K562 (cell line): ENCODE results near the gene B3GNT7. TPM values are rescaled to one million over a fixed set of nuclear protein-coding genes. Genes with fewer than 3 reads are reported as not detected.

ENCODE experiments used
- ATAC-seq: fragments of 200-7000 bp; cut with Tn5 transposase; 3 replicates; pipeline ENCODE4 v1.9.1; 2020; ENCODE audit warnings: moderate library complexity
- BruUV-seq: library from RNA; stranded (reverse); fragments of 400-500 nt; replicated peaks from 2 replicates; lab custom pipeline; 2021; lab: Mats Ljungman, UMichigan
- CTCF ChIA-PET: fragments of 300-600 bp; formaldehyde crosslinking; extraction: SDS; loops from one replicate; lab custom pipeline; 2021; ENCODE audit warnings: low intra/inter-chr PET ratio; lab: Yijun Ruan, JAX
- POLR2A ChIA-PET: fragments of 300-600, 350-650 bp; sonication (Branson Sonifier 250); formaldehyde crosslinking; extraction: SDS; loops from one replicate; lab custom pipeline; 2021; ENCODE audit warnings: antibody characterized with exemption, inconsistent platforms; lab: Yijun Ruan, JAX
- DNase-seq, 4 experiments: peaks; one replicate each; pipeline versions ENCODE4 v3.0.0 to v3.0.0-alpha.2; 2011 to 2018; ENCODE audit warnings: low spot score in 3 of 4, mixed read lengths in 3 of 4; ENCODE audit errors: extremely low read depth in 1 of 4
- FAIRE-seq: peaks from 2 replicates; lab custom pipeline; 2011; peaks lifted over from hg19 to GRCh38; lab: Jason Lieb, UNC
- H2AFZ ChIP-seq: 2 replicates; pipeline ENCODE4 v1.6.0; 2011; ENCODE audit warnings: low read depth, low read length, control low read depth, inconsistent platforms
- H3K27ac ChIP-seq: fragments of 200-600 bp; 3 replicates; pipeline ENCODE4 v1.8.0; 2011; ENCODE audit warnings: low read depth, mild to moderate bottlenecking, control low read depth, inconsistent platforms, low read length, moderate library complexity, mixed read lengths; ENCODE audit errors: extremely low read depth
- H3K27me3 ChIP-seq, 2 experiments: fragments of 300-600 bp in 1 of 2; 2 replicates in 1 of 2; 3 replicates in 1 of 2; pipeline versions ENCODE4 v1.6.0 to v1.8.0; 2011; ENCODE audit warnings: inconsistent platforms in 2 of 2, low read length in 2 of 2, mild to moderate bottlenecking in 1 of 2, mixed read lengths in 1 of 2, moderate library complexity in 1 of 2; ENCODE audit not compliant: control insufficient read depth in 2 of 2, insufficient read depth in 2 of 2
- H3K36me3 ChIP-seq: fragments of 300-600 bp; 3 replicates; pipeline ENCODE4 v1.8.0; 2011; ENCODE audit warnings: mild to moderate bottlenecking, low read length, inconsistent platforms; ENCODE audit not compliant: control insufficient read depth, insufficient read depth
- H3K4me1 ChIP-seq, 2 experiments: fragments of 200-600 bp in 1 of 2; replicated peaks in 1 of 2; 2 replicates in 1 of 2; 3 replicates in 1 of 2; pipeline versions ENCODE4 v1.5.1 to v1.8.0; 2011; ENCODE audit warnings: inconsistent platforms in 2 of 2, low read length in 2 of 2, mild to moderate bottlenecking in 1 of 2, mixed read lengths in 1 of 2, moderate library complexity in 1 of 2; ENCODE audit not compliant: control insufficient read depth in 2 of 2, insufficient read depth in 2 of 2
- H3K4me2 ChIP-seq: 2 replicates; pipeline ENCODE4 v1.6.1; 2011; ENCODE audit warnings: low read length, control low read depth, inconsistent platforms, mixed read lengths; ENCODE audit not compliant: insufficient read depth
- H3K4me3 ChIP-seq: fragments of 200-600 bp; sonication (generic), shearing (Covaris generic); 2 replicates; pipeline ENCODE4 v1.5.1; 2016; ENCODE audit warnings: control low read depth, inconsistent platforms
- H3K79me2 ChIP-seq: fragments of 200-600 bp; 3 replicates; pipeline ENCODE4 v1.8.0; 2011; ENCODE audit warnings: low read length, inconsistent platforms; ENCODE audit not compliant: control insufficient read depth, insufficient read depth
- H3K9ac ChIP-seq, 2 experiments: 2 replicates each; pipeline versions ENCODE4 v1.6.0 to v1.6.1; 2011; ENCODE audit warnings: low read depth in 2 of 2, low read length in 2 of 2, control low read depth in 1 of 2, inconsistent platforms in 1 of 2, mild to moderate bottlenecking in 1 of 2, mixed read lengths in 1 of 2; ENCODE audit not compliant: insufficient read depth in 1 of 2
- H3K9me1 ChIP-seq: one replicate; pipeline ENCODE4 v1.6.0; 2011; ENCODE audit warnings: inconsistent platforms, mild to moderate bottlenecking, low read length, moderate library complexity; ENCODE audit not compliant: control insufficient read depth, insufficient read depth
- H3K9me3 ChIP-seq: replicated peaks from 2 replicates; pipeline ENCODE4 v1.5.1; 2011; ENCODE audit warnings: low read depth, low read length, inconsistent platforms; ENCODE audit not compliant: control insufficient read depth, insufficient read depth
- H4K20me1 ChIP-seq: replicated peaks from 2 replicates; pipeline ENCODE4 v1.6.1; 2011; ENCODE audit warnings: low read length, inconsistent platforms, mixed read lengths; ENCODE audit not compliant: control insufficient read depth, insufficient read depth
- BRD9 ChIP-seq: fragments of 450-650 bp; IDR thresholded peaks from 2 replicates; pipeline ENCODE4 v1.6.1; 2018; ENCODE audit warnings: low read depth; ENCODE audit not compliant: partially characterized antibody
- CBX3 ChIP-seq, 2 experiments: IDR thresholded peaks; 1 replicate in 1 of 2; 2 replicates in 1 of 2; pipeline ENCODE4 v1.6.1; 2012; ENCODE audit warnings: inconsistent platforms in 2 of 2, low read length in 2 of 2, borderline replicate concordance in 1 of 2, control low read depth in 1 of 2
- DNMT1 ChIP-seq: fragments of 450-650 bp; IDR thresholded peaks from 2 replicates; pipeline ENCODE4 v1.6.1; 2016; ENCODE audit warnings: antibody characterized with exemption, mild to moderate bottlenecking
- E2F8 ChIP-seq: fragments of 450-650 bp; IDR thresholded peaks from 2 replicates; pipeline ENCODE4 v1.7.1; 2018; ENCODE audit warnings: mild to moderate bottlenecking, low read depth; ENCODE audit not compliant: partially characterized antibody
- L3MBTL2 ChIP-seq: fragments of 450-650 bp; IDR thresholded peaks from 2 replicates; pipeline ENCODE4 v1.6.1; 2016; ENCODE audit warnings: mild to moderate bottlenecking, moderate library complexity
- MCM7 ChIP-seq, 2 experiments: fragments of 450-650 bp; IDR thresholded peaks; 2 replicates each; pipeline ENCODE4 v1.6.1; 2016 to 2018
- MLLT1 ChIP-seq, 2 experiments: fragments of 450-650 bp; IDR thresholded peaks; 2 replicates each; pipeline ENCODE4 v1.6.1; 2016
- NR3C1 ChIP-seq: sonication (generic); formaldehyde crosslinking; IDR thresholded peaks from 2 replicates; pipeline ENCODE4 v1.8.1; 2022; ENCODE audit warnings: missing genetic modification reagents
- POLR2G ChIP-seq: fragments of 200-400 bp; formaldehyde crosslinking; IDR thresholded peaks from 2 replicates; pipeline ENCODE4 v1.6.1; 2017; ENCODE audit warnings: low read depth, mild to moderate bottlenecking, antibody characterized with exemption, low read length, moderate library complexity
- PTTG1 ChIP-seq: fragments of 450-650 bp; IDR thresholded peaks from 2 replicates; pipeline ENCODE4 v1.6.1; 2016; ENCODE audit warnings: low read depth, mild to moderate bottlenecking, missing genetic modification characterization, missing compliant biosample characterization
- SIN3B ChIP-seq: fragments of 450-650 bp; IDR thresholded peaks from 2 replicates; pipeline ENCODE4 v1.6.1; 2017; ENCODE audit warnings: low read depth, mild to moderate bottlenecking, moderate library complexity
- SMAD4 ChIP-seq: fragments of 250-450 bp; sonication (Bioruptor Pico); conservative IDR thresholded peaks from 2 replicates; pipeline ENCODE4 v1.8.0; 2021; ENCODE audit warnings: inconsistent platforms, mild to moderate bottlenecking, moderate library complexity
- SNAPC5 ChIP-seq: fragments of 250-450 bp; sonication (Bioruptor Pico); IDR thresholded peaks from 2 replicates; pipeline ENCODE4 v1.8.0; 2021; ENCODE audit warnings: moderate library complexity, mild to moderate bottlenecking, inconsistent platforms
- STAT5B ChIP-seq: fragments of 250-450 bp; sonication (Bioruptor Pico); IDR thresholded peaks from 2 replicates; pipeline ENCODE4 v1.8.0; 2021; ENCODE audit warnings: mild to moderate bottlenecking, inconsistent platforms
- TRIM24 ChIP-seq, 2 experiments: fragments of 450-650 bp; IDR thresholded peaks; 2 replicates each; pipeline ENCODE4 v1.6.1; 2016
- ZBTB9 ChIP-seq: fragments of 450-650 bp; formaldehyde crosslinking; IDR thresholded peaks from 2 replicates; pipeline ENCODE4 v1.4.0; 2020; ENCODE audit warnings: mild to moderate bottlenecking, moderate library complexity
- ZKSCAN3 ChIP-seq: fragments of 250-450 bp; sonication (Bioruptor Pico); IDR thresholded peaks from 2 replicates; pipeline ENCODE4 v1.4.0; 2020
- ZNF644 ChIP-seq: fragments of 200-800 bp; sonication (Bioruptor generic); IDR thresholded peaks from 2 replicates; pipeline ENCODE4 v1.6.1; 2016; ENCODE audit warnings: low read depth, missing genetic modification characterization, missing compliant biosample characterization
- ZNF717 ChIP-seq: fragments of 250-450 bp; sonication (Bioruptor Pico); IDR thresholded peaks from 2 replicates; pipeline ENCODE4 v1.5.0; 2021
- WGBS: fragments of 100-300 bp; shearing (Covaris generic); methylation state at CpG from one replicate; pipeline ENCODE4 v1.1.6; 2016; ENCODE audit warnings: low coverage, mixed read lengths; ENCODE audit not compliant: insufficient coverage; ENCODE audit errors: missing lambda C conversion rate; 5-methylcytosine and 5-hydroxymethylcytosine counted together
- in situ Hi-C: fragments of 300-500 bp; cut with MboI; formaldehyde crosslinking; loops from 4 replicates; pipeline ENCODE4 v1.15.0; 2018; ENCODE audit warnings: inconsistent platforms, mixed read lengths
- intact Hi-C: fragments of 100-400 bp; cut with micrococcal nuclease; formaldehyde crosslinking; loops from 2 replicates; pipeline ENCODE4 v1.14.2; 2022
- polyA plus RNA-seq, 8 experiments: library from polyadenylated mRNA; depleted of rRNA in 4 of 8; stranded (reverse) in 5 of 8; unstranded in 3 of 8; fragments of >200 nt; fragmentation: Nextera tagmentation in 2 of 8; fragmentation: Illumina TruSeq in 1 of 8; extraction: Ambion mirVana in 2 of 8; extraction: Trizol in 1 of 8; gene quantifications; 2 replicates each; pipeline versions ENCODE4 v1.2.1 to v1.2.3, GENCODE V29; 2011 to 2014; ENCODE audit warnings: inconsistent platforms in 1 of 8, missing spikeins in 1 of 8
- total RNA-seq, 7 experiments: library from RNA; depleted of rRNA in 6 of 7; stranded (reverse); fragments of >200 nt in 6 of 7; fragmentation: Illumina TruSeq in 2 of 7; extraction: Trizol in 2 of 7; gene quantifications; 2 replicates each; pipeline versions ENCODE4 v1.2.1 to v1.2.3, GENCODE V29; 2011 to 2021; ENCODE audit warnings: low replicate concordance in 1 of 7

B3GNT7 gene
- total and polyA plus RNA-seq, 9 of the 15 experiments (the other 6 are each of a cell fraction or from before 2014, with no cell fraction given) = 0.20 TPM; not detected in 8

- TF ChIP-seq MCM7 (IDR thresholded peaks at IDR 0.05) (no peak), CBX3 (IDR thresholded peaks at IDR 0.05; ENCODE audit: borderline replicate concordance in 1 of 2, low read length in 2 of 2) (0 out of 3 replicates have a peak, but pooled peaks of 1 of the 2 experiments have one; percentile 30), STAT5B (no peak), L3MBTL2 (no peak), NR3C1 (CRISPR knock-in tag) (no peak)
Observed at GRCh38 chr2:231384970-231385369, 10.5 kb upstream of the B3GNT7 start (continued).

GRCh38 chr2:231385429-231385828 lies 10.1 kb upstream of the B3GNT7 start:
- no peak overlapping the region for H3K4me2 ChIP-seq
- intact Hi-C loops = no loop called here
- no peak overlapping the region for H3K27ac ChIP-seq
- 8% methylated on average over 5 of the region's 5 CpGs for WGBS
- H4K20me1 ChIP-seq = no peaks in the 10 kb centered on the region
- no peaks in the 10 kb centered on the region for H3K9me1 ChIP-seq
- DNase-seq (no peak), ATAC-seq (no peak), FAIRE-seq (no peak)
- no peaks in the 10 kb centered on the region for H3K79me2 ChIP-seq
- H2AFZ ChIP-seq = no peak overlapping the region
- H3K9ac ChIP-seq = no peak overlapping the region
- no peak overlapping the region for H3K4me3 ChIP-seq
- CTCF ChIA-PET = no interaction called here
- H3K9me3 ChIP-seq = 0 out of 2 replicates have a peak, but pooled peaks cover 1% of the 10 kb centered on the region
- in situ Hi-C loops = no loop called here
- H3K36me3 ChIP-seq = no peaks in the 10 kb centered on the region
- peaks cover 0 to 3% of the 10 kb centered on the region in 2 experiments; a peak in 1 of 5 replicates for H3K4me1 ChIP-seq
- peaks cover 0 to 38% of the 10 kb centered on the region in 2 experiments; a peak in 2 of 5 replicates for H3K27me3 ChIP-seq
- BruUV-seq = no TSS peak
- POLR2A ChIA-PET = no interaction called here
- TF ChIP-seq POLR2G = no peak
- TF ChIP-seq BRD9 = no peak
- no peak for TF ChIP-seq ZKSCAN3 (CRISPR knock-in tag)
- TF ChIP-seq SIN3B = no peak
- TF ChIP-seq ZBTB9 (CRISPR knock-in tag) = no peak
- TF ChIP-seq SMAD4 (CRISPR knock-in tag) = no peak
- TF ChIP-seq MLLT1 (IDR thresholded peaks at IDR 0.05) = no peak
- TF ChIP-seq DNMT1 = no peak
- TF ChIP-seq ZNF644 (tag) = no peak
- no peak for TF ChIP-seq PTTG1
- TF ChIP-seq SNAPC5 (CRISPR knock-in tag) = no peak
- no peak for TF ChIP-seq TRIM24 (IDR thresholded peaks at IDR 0.05)
- TF ChIP-seq ZNF717 (CRISPR knock-in tag) = no peak
- no peak for TF ChIP-seq E2F8
